ENCODE measurements around the gene NUP210.
A peak's percentile ranks its signal among the peaks of the same experiment; 100 is the strongest.

Gene NUP210

DNA sequence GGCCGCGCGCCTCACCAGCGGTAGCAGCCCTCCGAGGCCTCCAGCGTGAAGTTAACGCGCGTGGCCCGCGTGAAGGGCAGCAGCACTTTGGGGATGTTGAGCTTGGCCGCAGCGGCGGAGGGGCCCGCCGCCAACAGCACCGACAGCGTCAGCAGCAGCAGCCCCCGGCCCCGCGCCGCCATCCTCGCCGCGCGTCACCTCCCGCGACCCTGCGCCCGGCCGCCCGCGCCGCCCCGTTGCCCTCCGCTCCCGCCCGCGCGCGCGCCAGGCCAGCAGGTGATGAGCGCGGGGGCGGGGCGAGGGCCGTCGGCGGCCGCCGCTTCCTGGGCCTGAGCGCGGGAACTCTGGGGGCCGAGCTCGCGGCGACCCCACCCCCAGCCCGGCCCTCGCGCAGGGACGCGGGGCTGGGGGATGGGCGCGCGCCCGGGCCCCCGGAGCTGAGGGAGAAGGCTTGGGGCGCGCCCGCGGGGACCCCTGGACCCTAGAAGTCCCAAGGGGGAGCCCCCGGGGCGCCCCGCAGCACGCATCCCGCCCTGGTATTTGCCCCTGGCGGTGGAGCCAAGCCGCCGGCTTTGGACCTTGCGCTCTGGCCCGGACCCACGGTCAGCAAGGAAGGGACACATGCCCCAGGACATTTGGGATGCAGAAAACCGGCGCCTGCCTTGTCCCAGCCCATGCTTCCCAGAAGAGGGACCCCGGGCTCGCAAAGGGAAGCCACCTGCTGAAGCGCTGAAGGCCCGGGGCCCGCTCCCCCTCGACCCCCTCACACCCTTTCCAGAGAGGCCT, at the start of gene NUP210:
TSS of gene NUP210 (minus strand) at position 278 of the 786 bp plus-strand sequence. CDS start at position 182, 96 bp downstream.
- Histone ChIP-seq H3K9me3 (ENCODE audit: control insufficient read depth, low read length) (no peaks in the 10 kb centered on the region), H3K4me3 (ENCODE audit: low read length) (peak within 1 kb of the TSS; percentile 61), H3K36me3 (ENCODE audit: control insufficient read depth, insufficient read depth, low read length) (no peaks in the 10 kb centered on the region), H3K4me1 (ENCODE audit: control insufficient read depth, insufficient read depth, low read length) (peaks cover 12% of the 10 kb centered on the region), H3K9ac (ENCODE audit: low read length) (peak within 1 kb of the TSS; percentile 57), H3K27me3 (ENCODE audit: control insufficient read depth, insufficient read depth, low read length) (peaks cover 6% of the 10 kb centered on the region)

DNA sequence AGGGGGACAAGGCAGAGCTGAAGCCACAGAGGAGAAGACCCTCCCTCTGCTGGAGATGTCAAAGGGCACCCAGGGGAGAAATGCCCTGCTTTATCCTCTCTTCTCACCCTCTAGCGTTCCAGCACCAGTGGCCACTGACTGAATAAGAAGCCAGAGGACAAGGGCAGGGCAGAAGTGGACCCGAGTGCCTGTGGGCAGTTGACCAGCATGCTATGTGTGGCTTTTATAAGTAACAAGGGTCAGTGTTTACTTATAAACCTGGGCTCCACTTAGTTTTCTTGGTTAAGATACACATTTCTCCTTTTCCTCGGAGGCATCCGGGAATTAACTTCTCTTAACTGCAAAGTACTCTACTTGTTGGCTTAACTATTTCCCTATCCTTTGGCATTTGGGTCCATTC, 46.7 kb upstream of the NUP210 start:
- Histone ChIP-seq H3K36me3 (ENCODE audit: control insufficient read depth, insufficient read depth, low read length) (no peaks in the 10 kb centered on the region), H3K4me3 (ENCODE audit: low read length) (no peak overlapping the region), H3K9ac (ENCODE audit: low read length) (no peak overlapping the region), H3K4me1 (ENCODE audit: control insufficient read depth, insufficient read depth, low read length) (peaks cover 7% of the 10 kb centered on the region), H3K9me3 (ENCODE audit: control insufficient read depth, low read length) (no peaks in the 10 kb centered on the region), H3K27me3 (ENCODE audit: control insufficient read depth, insufficient read depth, low read length) (peaks cover 4% of the 10 kb centered on the region)

DNA sequence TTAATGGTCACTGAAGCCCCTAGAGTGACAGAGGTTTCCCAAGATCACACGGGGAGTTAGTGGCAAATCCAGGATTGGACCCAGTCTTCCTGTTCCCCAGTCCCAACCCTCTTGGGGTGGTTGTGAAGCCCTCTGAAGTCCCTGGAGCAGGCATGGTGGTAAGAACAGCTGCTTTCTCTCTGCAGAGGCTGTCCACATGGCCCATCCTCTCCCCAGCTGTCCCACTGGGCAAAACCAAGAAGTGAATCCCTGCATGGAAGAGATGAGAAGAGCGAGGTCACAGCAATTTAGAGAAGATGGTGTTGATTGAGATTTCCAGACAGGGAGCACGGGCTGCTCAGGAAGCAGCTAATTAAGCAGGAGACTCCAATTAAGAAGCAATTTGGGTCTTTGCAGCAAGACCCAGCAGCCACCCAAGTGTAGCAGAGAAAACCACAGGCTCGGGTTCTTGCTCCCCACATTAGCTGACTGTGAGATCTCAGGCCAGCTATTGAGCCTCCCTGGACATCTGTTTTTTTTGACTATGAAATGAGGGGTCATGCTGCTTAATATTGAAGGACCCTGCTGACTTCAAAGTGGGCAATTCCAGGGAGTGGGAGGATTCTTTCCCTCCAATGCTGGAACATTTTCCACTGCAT, 45.2 kb upstream of the NUP210 start:
- no peaks in the 10 kb centered on the region for H3K9me3 ChIP-seq (ENCODE audit: control insufficient read depth, low read length)
- no peak overlapping the region for H3K4me3 ChIP-seq (ENCODE audit: low read length)
- no peaks in the 10 kb centered on the region for H3K4me1 ChIP-seq (ENCODE audit: control insufficient read depth, insufficient read depth, low read length)
- no peak overlapping the region for H3K9ac ChIP-seq (ENCODE audit: low read length)
- H3K27me3 ChIP-seq (ENCODE audit: control insufficient read depth, insufficient read depth, low read length), result peaks cover 4% of the 10 kb centered on the region
- no peaks in the 10 kb centered on the region for H3K36me3 ChIP-seq (ENCODE audit: control insufficient read depth, insufficient read depth, low read length)

DNA sequence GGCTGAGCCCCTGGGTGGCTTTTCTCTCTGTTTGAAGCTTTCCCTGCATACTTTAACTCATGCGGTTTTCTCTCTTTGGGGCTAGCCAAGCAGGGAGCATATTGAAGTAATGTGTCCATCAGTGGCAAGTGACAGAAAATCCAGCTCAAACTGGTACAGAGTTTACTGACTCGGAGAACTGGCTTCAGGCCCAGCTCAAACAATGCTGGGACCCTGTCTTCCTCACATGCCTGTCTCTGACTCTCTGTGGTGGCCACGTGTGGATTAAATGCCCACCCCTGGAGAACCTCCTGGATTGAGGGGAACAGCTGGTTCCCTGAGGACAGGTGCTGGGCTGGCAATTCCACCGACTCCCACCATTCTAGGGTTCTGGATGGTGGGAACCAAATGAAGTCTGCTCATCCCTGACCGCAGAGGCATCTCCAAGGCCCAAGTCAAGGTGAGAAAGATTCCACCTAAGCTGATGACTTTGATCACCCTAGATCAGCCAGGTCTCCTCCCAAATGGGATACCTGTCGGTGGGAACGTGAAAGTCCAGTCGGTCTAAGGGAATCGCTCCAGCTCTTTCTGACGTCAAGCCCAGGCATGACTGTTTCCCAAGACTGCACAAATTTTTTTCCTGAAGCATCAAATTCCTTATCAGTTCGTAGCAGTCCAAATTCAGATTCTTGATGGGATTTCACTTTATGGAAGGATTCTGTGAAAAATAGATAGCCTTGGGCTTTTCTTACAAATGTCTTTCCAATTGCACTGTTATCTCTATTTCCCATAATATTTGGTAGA, 43.7 kb upstream of the NUP210 start:
- no peaks in the 10 kb centered on the region for H3K9me3 ChIP-seq (ENCODE audit: control insufficient read depth, low read length)
- H3K4me1 ChIP-seq (ENCODE audit: control insufficient read depth, insufficient read depth, low read length), result no peaks in the 10 kb centered on the region
- H3K4me3 ChIP-seq (ENCODE audit: low read length), result no peak overlapping the region
- H3K36me3 ChIP-seq (ENCODE audit: control insufficient read depth, insufficient read depth, low read length), result no peaks in the 10 kb centered on the region
- peaks cover 4% of the 10 kb centered on the region for H3K27me3 ChIP-seq (ENCODE audit: control insufficient read depth, insufficient read depth, low read length)
- H3K9ac ChIP-seq (ENCODE audit: low read length), result no peak overlapping the region

DNA sequence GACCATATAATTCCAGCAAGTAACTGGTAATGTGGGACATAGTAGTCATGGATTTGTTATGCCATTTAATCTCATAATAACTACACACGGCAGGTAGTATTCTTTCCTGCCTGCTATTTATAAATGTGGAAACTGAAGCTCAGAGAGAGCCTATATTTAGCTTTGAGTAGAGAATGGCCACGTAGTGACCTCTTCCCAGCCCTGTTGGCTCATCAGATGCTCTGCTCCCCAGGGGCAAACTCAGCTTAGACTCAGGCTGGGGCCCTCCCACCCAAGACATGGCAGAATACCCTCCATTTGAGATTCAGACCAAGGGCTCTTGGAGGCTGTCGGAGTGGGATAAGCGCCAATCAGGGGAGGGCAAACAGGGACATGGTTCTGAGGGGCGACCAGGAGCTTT, 42.7 kb upstream of the NUP210 start:
- Histone ChIP-seq H3K36me3 (ENCODE audit: control insufficient read depth, insufficient read depth, low read length) (no peaks in the 10 kb centered on the region), H3K9ac (ENCODE audit: low read length) (no peak overlapping the region), H3K27me3 (ENCODE audit: control insufficient read depth, insufficient read depth, low read length) (peaks cover 4% of the 10 kb centered on the region), H3K4me3 (ENCODE audit: low read length) (no peak overlapping the region), H3K4me1 (ENCODE audit: control insufficient read depth, insufficient read depth, low read length) (no peaks in the 10 kb centered on the region), H3K9me3 (ENCODE audit: control insufficient read depth, low read length) (no peaks in the 10 kb centered on the region)

DNA sequence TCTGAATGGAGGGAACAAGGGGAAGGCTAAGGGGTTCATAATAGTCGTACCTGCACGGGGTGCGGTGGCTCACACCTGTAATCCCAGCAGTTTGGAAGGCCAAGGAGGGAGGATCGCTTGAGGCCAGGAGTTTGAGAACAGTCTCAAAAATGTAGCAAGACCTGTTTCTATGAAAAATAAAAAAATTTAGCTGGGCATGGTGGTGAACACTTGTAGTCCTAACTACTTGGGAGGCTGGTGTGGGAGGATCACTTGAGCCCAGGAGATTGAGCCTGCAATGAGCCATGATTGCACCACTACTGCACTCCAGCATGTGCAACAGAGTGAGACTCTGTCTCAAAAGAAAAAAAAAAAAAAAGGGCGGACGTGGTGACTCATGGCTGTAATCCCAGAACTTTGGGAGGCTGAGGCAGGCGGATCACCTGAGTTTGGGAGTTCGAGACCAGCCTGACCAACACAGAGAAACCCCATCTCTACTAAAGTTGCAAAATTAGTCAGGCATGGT, 42.1 kb upstream of the NUP210 start:
- no peaks in the 10 kb centered on the region for H3K36me3 ChIP-seq (ENCODE audit: control insufficient read depth, insufficient read depth, low read length)
- no peak overlapping the region for H3K9ac ChIP-seq (ENCODE audit: low read length)
- H3K4me3 ChIP-seq (ENCODE audit: low read length), result no peak overlapping the region
- H3K4me1 ChIP-seq (ENCODE audit: control insufficient read depth, insufficient read depth, low read length), result no peaks in the 10 kb centered on the region
- no peaks in the 10 kb centered on the region for H3K9me3 ChIP-seq (ENCODE audit: control insufficient read depth, low read length)
- peaks cover 4% of the 10 kb centered on the region for H3K27me3 ChIP-seq (ENCODE audit: control insufficient read depth, insufficient read depth, low read length)

DNA sequence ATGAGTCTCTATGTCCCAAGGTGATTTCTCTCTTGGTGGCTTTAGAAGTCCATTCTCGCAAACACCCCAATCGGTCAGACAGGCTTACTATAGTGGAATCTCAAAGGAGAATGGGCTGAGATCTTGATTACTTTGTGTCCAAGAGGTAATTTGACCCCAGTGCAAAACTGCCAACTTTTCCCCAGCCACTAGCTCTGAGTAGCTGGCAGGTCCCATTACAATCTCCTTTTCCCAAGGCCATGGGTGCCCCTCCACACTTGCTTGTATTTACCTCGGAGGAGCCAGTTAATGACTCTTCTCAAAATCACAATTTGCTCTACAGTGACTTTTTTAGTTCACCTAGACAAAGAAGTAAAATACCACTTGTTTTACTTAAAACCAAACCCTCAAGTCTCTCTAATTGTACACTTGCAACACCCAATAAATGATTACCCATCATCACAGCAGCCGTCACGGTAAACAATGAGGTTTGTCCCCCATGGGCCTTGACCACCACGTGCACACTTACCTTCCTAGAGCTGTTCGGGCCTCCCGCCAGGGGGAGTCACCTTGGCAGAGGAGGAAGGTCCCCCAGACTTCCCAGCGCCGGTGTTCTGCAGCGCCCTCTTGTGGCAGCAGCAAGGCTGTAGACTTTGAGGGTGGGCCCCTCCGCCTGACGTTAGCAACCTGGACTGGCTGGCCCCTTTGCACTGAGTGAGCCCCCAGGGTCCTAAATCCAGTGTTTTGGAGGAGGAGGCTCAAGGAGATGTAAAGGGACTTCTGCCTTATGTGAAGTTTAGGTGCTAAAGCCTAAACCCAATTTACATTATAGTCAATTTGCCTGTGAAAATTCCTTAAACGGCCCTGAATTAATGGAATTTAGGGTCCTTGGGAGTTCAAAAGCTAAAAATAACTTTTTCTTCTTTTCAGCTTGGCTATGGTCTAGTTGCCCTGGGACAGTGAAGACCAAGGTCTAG, 41.3 kb upstream of the NUP210 start:
- Histone ChIP-seq H3K9ac (ENCODE audit: low read length) (no peak overlapping the region), H3K4me3 (ENCODE audit: low read length) (no peak overlapping the region), H3K9me3 (ENCODE audit: control insufficient read depth, low read length) (no peaks in the 10 kb centered on the region), H3K36me3 (ENCODE audit: control insufficient read depth, insufficient read depth, low read length) (no peaks in the 10 kb centered on the region), H3K27me3 (ENCODE audit: control insufficient read depth, insufficient read depth, low read length) (peaks cover 4% of the 10 kb centered on the region), H3K4me1 (ENCODE audit: control insufficient read depth, insufficient read depth, low read length) (no peaks in the 10 kb centered on the region)

DNA sequence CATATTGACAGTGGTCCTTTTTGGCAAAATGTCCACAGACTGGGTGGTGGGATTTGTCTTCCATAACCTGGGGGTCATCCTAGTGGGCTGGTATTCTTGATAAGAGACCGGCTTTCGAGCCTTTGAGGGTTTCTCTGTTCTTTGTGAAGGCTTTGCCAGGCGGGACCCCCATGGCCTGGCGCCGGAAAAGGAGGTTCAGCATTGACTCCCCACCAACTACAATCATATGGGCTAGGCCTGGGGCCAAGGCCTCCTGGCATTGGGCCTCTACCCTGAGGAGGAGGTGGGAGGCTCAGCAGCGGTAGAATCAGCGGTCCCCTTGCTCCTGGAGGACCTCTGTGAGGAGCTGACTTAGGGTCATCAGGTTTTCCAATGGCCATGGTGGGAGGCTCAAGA, 40.2 kb upstream of the NUP210 start:
- H3K9ac ChIP-seq (ENCODE audit: low read length), result no peak overlapping the region
- peaks cover 4% of the 10 kb centered on the region for H3K27me3 ChIP-seq (ENCODE audit: control insufficient read depth, insufficient read depth, low read length)
- H3K9me3 ChIP-seq (ENCODE audit: control insufficient read depth, low read length), result no peaks in the 10 kb centered on the region
- no peaks in the 10 kb centered on the region for H3K36me3 ChIP-seq (ENCODE audit: control insufficient read depth, insufficient read depth, low read length)
- no peaks in the 10 kb centered on the region for H3K4me1 ChIP-seq (ENCODE audit: control insufficient read depth, insufficient read depth, low read length)
- H3K4me3 ChIP-seq (ENCODE audit: low read length), result no peak overlapping the region

DNA sequence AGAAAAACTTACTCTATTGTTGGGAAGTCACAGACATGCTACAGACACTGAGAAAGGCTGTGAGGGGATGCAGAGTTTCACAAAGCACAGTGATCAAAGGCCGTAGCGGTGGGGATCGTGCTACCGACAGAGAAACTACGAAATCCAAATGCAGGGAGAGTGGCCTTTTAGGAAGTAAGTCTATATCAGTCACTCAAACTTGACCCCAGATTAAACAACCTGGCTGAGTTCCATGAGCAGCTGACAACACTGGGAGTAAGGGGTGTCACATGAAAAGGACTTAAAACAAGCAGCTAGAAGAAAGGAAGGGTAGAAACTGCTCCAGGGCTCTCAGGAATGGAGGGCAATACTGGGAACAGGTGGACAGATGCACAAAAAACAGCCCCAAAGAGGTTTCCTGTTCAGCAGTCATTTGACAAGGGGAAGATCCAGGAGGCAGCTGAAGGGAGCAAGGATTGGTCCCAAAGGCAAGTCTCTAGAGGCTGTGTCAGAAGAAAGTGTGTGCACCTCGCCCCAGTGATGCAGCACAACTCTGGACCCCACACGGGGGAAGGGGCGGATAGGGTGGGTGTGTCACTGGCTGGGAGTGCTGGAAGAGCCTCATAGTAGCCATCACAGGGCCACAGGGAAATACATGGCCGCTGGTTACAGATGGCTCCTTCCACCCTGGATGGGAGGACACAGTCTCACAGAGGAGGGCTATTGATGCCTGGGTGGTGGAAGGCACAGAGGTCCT, 39.7 kb upstream of the NUP210 start:
- Histone ChIP-seq H3K9ac (ENCODE audit: low read length) (no peak overlapping the region), H3K27me3 (ENCODE audit: control insufficient read depth, insufficient read depth, low read length) (peaks cover 4% of the 10 kb centered on the region), H3K9me3 (ENCODE audit: control insufficient read depth, low read length) (no peaks in the 10 kb centered on the region)

DNA sequence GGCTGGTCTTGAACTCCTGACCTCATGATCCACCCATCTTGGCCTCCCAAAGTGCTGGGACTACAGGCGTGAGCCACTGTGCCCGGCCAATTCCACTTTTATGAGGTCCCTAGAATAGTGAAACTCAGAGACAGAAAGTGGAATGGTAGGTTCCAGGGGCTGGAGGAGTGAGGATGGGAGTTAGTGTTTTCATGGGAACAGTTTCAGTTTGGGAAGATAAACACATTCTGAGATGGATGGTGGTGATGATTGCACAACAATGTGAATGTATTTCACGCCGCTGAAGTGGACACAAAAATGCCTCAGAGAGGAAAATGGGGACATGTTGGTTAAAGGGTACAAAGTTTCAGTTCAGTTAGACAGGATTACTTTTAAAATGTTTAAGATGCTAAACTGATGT, 37.5 kb upstream of the NUP210 start:
- Histone ChIP-seq H3K36me3 (ENCODE audit: control insufficient read depth, insufficient read depth, low read length) (no peaks in the 10 kb centered on the region), H3K4me3 (ENCODE audit: low read length) (no peak overlapping the region), H3K9me3 (ENCODE audit: control insufficient read depth, low read length) (no peaks in the 10 kb centered on the region), H3K9ac (ENCODE audit: low read length) (no peak overlapping the region), H3K4me1 (ENCODE audit: control insufficient read depth, insufficient read depth, low read length) (no peaks in the 10 kb centered on the region), H3K27me3 (ENCODE audit: control insufficient read depth, insufficient read depth, low read length) (no peaks in the 10 kb centered on the region)

More for the DNA sequence above, 39.7 kb upstream of the NUP210 start:
- Histone ChIP-seq H3K4me3 (ENCODE audit: low read length) (no peak overlapping the region), H3K4me1 (ENCODE audit: control insufficient read depth, insufficient read depth, low read length) (no peaks in the 10 kb centered on the region), H3K36me3 (ENCODE audit: control insufficient read depth, insufficient read depth, low read length) (no peaks in the 10 kb centered on the region)

DNA sequence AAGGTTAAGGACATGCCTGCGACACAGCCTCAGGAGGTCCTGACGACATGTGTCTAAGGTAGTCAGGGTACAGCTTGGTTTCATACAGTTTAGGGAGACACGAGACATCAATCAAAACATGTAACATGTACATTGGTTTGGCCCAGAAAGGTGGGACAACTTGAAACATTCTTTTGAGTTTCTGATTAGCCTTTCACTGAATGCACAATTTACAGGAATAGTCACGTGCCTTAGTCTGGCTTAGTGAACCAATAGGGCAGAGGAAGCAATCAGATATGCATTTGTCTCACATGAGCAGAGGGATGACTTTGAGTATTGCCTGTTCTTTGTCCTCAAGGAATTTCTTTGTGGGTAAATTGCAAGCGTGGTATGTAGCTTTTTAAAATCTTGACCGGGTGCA, 35.5 kb upstream of the NUP210 start:
- Histone ChIP-seq H3K27me3 (ENCODE audit: control insufficient read depth, insufficient read depth, low read length) (no peaks in the 10 kb centered on the region), H3K36me3 (ENCODE audit: control insufficient read depth, insufficient read depth, low read length) (no peaks in the 10 kb centered on the region), H3K4me1 (ENCODE audit: control insufficient read depth, insufficient read depth, low read length) (peaks cover 3% of the 10 kb centered on the region), H3K9ac (ENCODE audit: low read length) (no peak overlapping the region), H3K4me3 (ENCODE audit: low read length) (no peak overlapping the region), H3K9me3 (ENCODE audit: control insufficient read depth, low read length) (no peaks in the 10 kb centered on the region)
